ENCODE data around the gene CTPS1. TPM values are rescaled to one million over a fixed set of nuclear protein-coding genes. Genes with fewer than 3 reads are reported as not detected.

The CTPS1 gene
- total and polyA plus RNA-seq, 7 donors: 1.8 to 99.0 (median 26.0) TPM

DNA sequence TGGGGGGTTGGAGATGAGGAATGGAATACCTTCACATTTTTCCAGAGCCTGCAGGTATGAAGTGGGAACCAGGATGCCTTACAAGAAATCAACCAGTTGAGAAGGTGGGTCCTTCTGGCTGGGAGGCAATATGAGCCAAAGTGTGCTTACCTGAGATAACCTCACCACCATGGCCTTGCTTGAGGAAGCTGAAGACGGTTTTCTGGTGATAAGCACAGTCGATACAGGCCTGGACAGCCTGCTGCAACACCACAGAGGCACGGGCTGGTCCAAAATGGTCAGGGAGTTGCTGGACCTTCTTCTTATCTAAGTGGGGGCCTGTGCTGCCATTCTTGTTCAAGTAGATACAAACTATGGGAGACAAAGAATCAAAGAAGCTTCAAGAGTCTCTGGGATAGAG, 69.0 kb downstream of the CTPS1 start:
- Histone ChIP-seq H3K4me1 (peaks cover 0 to 21% (median 15%) of the 10 kb centered on the region in 4 donors), H3K27me3 (no peaks in the 10 kb centered on the region), H3K9me3 (no peaks in the 10 kb centered on the region), H3K27ac (no peak overlapping the region), H3K36me3 (peaks cover 0 to 80% (median 31%) of the 10 kb centered on the region in 4 donors), H3K4me3 (no peak overlapping the region)
- no peak for DNase-seq
- 84 to 94% methylated on average over 3 of the region's 3 CpGs for WGBS, 2 donors
- intact Hi-C loops (cut with DNase I): loop anchor here (5.0 kb wide), 1 partner anchor 49 kb away; no protein-coding TSS in a partner anchor
- TF ChIP-seq EP300 (IDR thresholded peaks at IDR 0.05): no peak
- TF ChIP-seq POLR2A (IDR thresholded peaks at IDR 0.05): no peak
- no peak for TF ChIP-seq POLR2AphosphoS5 (IDR thresholded peaks at IDR 0.05)
- TF ChIP-seq, protein P1, sequence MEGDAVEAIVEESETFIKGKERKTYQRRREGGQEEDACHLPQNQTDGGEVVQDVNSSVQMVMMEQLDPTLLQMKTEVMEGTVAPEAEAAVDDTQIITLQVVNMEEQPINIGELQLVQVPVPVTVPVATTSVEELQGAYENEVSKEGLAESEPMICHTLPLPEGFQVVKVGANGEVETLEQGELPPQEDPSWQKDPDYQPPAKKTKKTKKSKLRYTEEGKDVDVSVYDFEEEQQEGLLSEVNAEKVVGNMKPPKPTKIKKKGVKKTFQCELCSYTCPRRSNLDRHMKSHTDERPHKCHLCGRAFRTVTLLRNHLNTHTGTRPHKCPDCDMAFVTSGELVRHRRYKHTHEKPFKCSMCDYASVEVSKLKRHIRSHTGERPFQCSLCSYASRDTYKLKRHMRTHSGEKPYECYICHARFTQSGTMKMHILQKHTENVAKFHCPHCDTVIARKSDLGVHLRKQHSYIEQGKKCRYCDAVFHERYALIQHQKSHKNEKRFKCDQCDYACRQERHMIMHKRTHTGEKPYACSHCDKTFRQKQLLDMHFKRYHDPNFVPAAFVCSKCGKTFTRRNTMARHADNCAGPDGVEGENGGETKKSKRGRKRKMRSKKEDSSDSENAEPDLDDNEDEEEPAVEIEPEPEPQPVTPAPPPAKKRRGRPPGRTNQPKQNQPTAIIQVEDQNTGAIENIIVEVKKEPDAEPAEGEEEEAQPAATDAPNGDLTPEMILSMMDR (IDR thresholded peaks at IDR 0.05): no peak

DNA sequence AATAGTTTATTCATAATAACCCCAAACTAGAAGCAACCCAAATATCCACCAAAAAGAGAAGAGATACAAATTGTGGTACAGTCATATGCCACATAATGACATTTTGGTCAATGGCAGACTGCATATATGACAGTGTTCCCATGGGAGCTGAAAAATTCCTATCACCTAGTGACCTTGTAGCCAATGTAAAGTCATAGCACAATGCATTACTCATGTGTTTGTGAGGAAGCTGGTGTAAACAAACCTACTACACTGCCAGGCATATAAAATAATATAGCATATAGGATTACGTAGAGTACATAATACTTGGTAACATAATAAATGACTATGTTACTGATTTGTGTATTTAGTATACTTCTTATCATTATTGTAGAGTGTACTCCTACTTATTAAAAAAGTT, 71.5 kb downstream of the CTPS1 start:
- Histone ChIP-seq H3K9me3 (no peaks in the 10 kb centered on the region), H3K36me3 (peaks cover 0 to 81% (median 21%) of the 10 kb centered on the region in 4 donors), H3K27me3 (no peaks in the 10 kb centered on the region), H3K4me3 (no peak overlapping the region), H3K4me1 (peaks cover 0 to 8% (median 5%) of the 10 kb centered on the region in 4 donors), H3K27ac (no peak overlapping the region)
- TF ChIP-seq POLR2A (IDR thresholded peaks at IDR 0.05) (no peak), POLR2AphosphoS5 (IDR thresholded peaks at IDR 0.05) (no peak), EP300 (IDR thresholded peaks at IDR 0.05) (no peak)
- TF ChIP-seq, protein P1 (IDR thresholded peaks at IDR 0.05): no peak
- intact Hi-C loops (cut with DNase I): no loop called here
- no peak for DNase-seq
- WGBS, 2 donors: 54 to 80% methylated on average over 1 of the region's 1 CpG

DNA sequence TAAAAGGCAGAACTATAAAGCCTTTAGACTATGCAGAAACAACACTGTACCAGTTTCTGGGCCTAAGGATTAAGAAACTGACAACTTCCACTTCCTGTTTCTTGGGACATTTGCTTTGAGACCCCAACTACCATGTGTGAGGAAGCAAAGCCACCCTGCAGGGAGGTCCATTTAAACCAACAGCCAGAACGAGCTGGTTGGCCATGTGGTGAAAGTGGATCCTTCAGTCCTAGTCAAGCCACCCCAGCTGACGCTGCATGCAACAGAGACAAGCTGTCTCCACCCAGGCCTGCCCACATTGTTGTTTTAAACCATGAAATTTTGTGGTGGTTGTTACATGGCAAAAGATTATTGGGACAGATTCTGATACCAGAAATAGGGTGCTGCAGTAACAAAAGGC, 73.8 kb downstream of the CTPS1 start:
- Histone ChIP-seq H3K27ac (no peak overlapping the region), H3K9me3 (no peaks in the 10 kb centered on the region), H3K4me3 (no peak overlapping the region), H3K36me3 (peaks cover 0 to 60% (median 9%) of the 10 kb centered on the region in 4 donors), H3K27me3 (no peaks in the 10 kb centered on the region), H3K4me1 (no peaks in the 10 kb centered on the region)
- WGBS, 2 donors: 69 to 89% methylated on average over 2 of the region's 2 CpGs
- intact Hi-C loops (cut with DNase I): no loop called here
- DNase-seq: no peak
- TF ChIP-seq, protein P1 (IDR thresholded peaks at IDR 0.05): no peak
- TF ChIP-seq EP300 (IDR thresholded peaks at IDR 0.05) (no peak), POLR2AphosphoS5 (IDR thresholded peaks at IDR 0.05) (no peak), POLR2A (IDR thresholded peaks at IDR 0.05) (no peak)

DNA sequence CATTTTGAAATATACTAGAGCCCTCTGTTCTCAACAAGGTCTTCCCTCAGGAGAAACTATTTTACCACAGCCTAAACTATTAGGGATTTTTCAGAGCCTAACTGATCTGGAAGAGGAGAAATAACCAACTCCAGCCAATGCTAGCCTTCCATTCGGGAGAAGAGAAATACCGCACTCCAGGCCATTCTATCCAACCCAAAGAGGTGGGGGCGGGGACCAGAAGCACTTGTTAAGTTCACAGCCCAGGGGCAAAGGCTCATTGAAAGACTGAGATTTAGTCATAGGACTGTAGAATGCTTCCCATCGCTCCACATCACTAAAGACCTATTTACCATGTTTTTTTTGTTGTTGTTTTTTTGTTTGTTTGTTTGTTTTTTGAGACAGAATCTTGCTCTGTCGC, 77.4 kb downstream of the CTPS1 start:
- TF ChIP-seq EP300 (IDR thresholded peaks at IDR 0.05) (no peak), POLR2AphosphoS5 (IDR thresholded peaks at IDR 0.05) (no peak)
- TF ChIP-seq, protein P1 (IDR thresholded peaks at IDR 0.05): no peak
- Histone ChIP-seq H3K9me3 (no peaks in the 10 kb centered on the region), H3K4me1 (no peaks in the 10 kb centered on the region), H3K27ac (no peak overlapping the region), H3K4me3 (no peak overlapping the region), H3K36me3 (peaks cover 0 to 56% (median 8%) of the 10 kb centered on the region in 4 donors), H3K27me3 (no peaks in the 10 kb centered on the region)
- DNase-seq: no peak
- WGBS, 2 donors: 95 to 97% methylated on average over 5 of the region's 5 CpGs
- intact Hi-C loops (cut with DNase I): no loop called here

Small RNA genes within 50 kb of the gene (small RNA-seq; reads per million reads assigned to genes)
- gene UBE2V1P8: 0 reads per million in 3 donors

Other genes with a start within 250 kb of the CTPS1 start
- gene KCNQ4, start 195.9 kb upstream of the CTPS1 start, total RNA-seq: 10 to 100 TPM in 1 of 4 donors, 1 to 10 TPM in 3; 4.8 to 10.8 (median 8.7) TPM
- gene KCNQ4, start 195.9 kb upstream of the CTPS1 start, polyA plus RNA-seq: 1 to 10 TPM in 1 of 3 donors, under 1 TPM in 1, not detected in 1; 0.60 to 2.6 TPM
- 10 to 100 TPM; 22.7 to 59.8 (median 36.9) TPM for gene CITED4, start 117.3 kb upstream of the CTPS1 start, total RNA-seq
- 1 to 10 TPM in 1 of 3 donors, not detected in 2; 3.0 TPM for gene CITED4, start 117.3 kb upstream of the CTPS1 start, polyA plus RNA-seq
- under 1 TPM; 0.28 to 0.99 (median 0.38) TPM for gene SLFNL1, start 42.0 kb downstream of the CTPS1 start, total RNA-seq
- gene SLFNL1, start 42.0 kb downstream of the CTPS1 start, polyA plus RNA-seq: under 1 TPM in 1 of 3 donors, not detected in 2; 0.32 TPM